ENCODE results near the gene DNAJC3. TPM values are rescaled to one million over a fixed set of nuclear protein-coding genes. Genes with fewer than 3 reads are reported as not detected.
"Not testable (repeated sequence)": the region's sequence is repeated elsewhere in the genome, so short reads cannot be mapped to it uniquely, and the experiment has no call there.

Gene DNAJC3
- total and polyA plus RNA-seq, 2 donors from 2014 or later, result 20.1 to 65.9 TPM

GRCh38 chr13:95787356-95788099 is 110.6 kb downstream of the DNAJC3 start:
- DNase-seq (peak in 1 of 5 donors; percentile 38), FAIRE-seq (no peak)
- intact Hi-C loops (cut with DNase I), result no loop called here
- Histone ChIP-seq H3K27ac (ENCODE audit: low read depth in 2 of 2, low read length in 2 of 2) (no peak overlapping the region), H3K36me3 (ENCODE audit: control insufficient read depth in 2 of 3, insufficient read depth in 3 of 3, low read length in 3 of 3) (peaks cover 0 to 11% (median 6%) of the 10 kb centered on the region in 3 donors), H3K4me3 (ENCODE audit: low read length in 3 of 3) (no peak overlapping the region), H3K27me3 (ENCODE audit: control insufficient read depth, insufficient read depth, low read length) (no peaks in the 10 kb centered on the region), H3K9ac (ENCODE audit: low read length in 3 of 3) (no peak overlapping the region), H3K4me1 (ENCODE audit: control insufficient read depth in 2 of 3, insufficient read depth in 2 of 3, low read depth in 1 of 3, low read length in 3 of 3) (no peaks in the 10 kb centered on the region), H3K9me3 (ENCODE audit: control insufficient read depth in 2 of 3, insufficient read depth in 1 of 3, low read length in 3 of 3) (peaks cover 0 to 4% (median 0%) of the 10 kb centered on the region in 3 donors)
- no peak for TF ChIP-seq CTCF (IDR thresholded peaks at IDR 0.05; ENCODE audit: borderline replicate concordance, extremely low read depth, insufficient read depth)

- TF ChIP-seq CTCF (IDR thresholded peaks at IDR 0.05; ENCODE audit: borderline replicate concordance, extremely low read depth, insufficient read depth), result no peak
- intact Hi-C loops (cut with DNase I), result no loop called here
- Histone ChIP-seq H3K9me3 (ENCODE audit: control insufficient read depth in 2 of 3, insufficient read depth in 1 of 3, low read length in 3 of 3) (peaks cover 0 to 4% (median 0%) of the 10 kb centered on the region in 3 donors), H3K36me3 (ENCODE audit: control insufficient read depth in 2 of 3, insufficient read depth in 3 of 3, low read length in 3 of 3) (peaks cover 0 to 15% (median 6%) of the 10 kb centered on the region in 3 donors), H3K27ac (ENCODE audit: low read depth in 2 of 2, low read length in 2 of 2) (no peak overlapping the region), H3K9ac (ENCODE audit: low read length in 3 of 3) (no peak overlapping the region), H3K27me3 (ENCODE audit: control insufficient read depth, insufficient read depth, low read length) (no peaks in the 10 kb centered on the region), H3K4me1 (ENCODE audit: control insufficient read depth in 2 of 3, insufficient read depth in 2 of 3, low read depth in 1 of 3, low read length in 3 of 3) (no peaks in the 10 kb centered on the region), H3K4me3 (ENCODE audit: low read length in 3 of 3) (no peak overlapping the region)
- DNase-seq (no peak), FAIRE-seq (no peak)
These were observed 111.1 kb downstream of the DNAJC3 start for GRCh38 chr13:95788100-95788463.

- FAIRE-seq; H3K4me1 ChIP-seq (ENCODE audit: control insufficient read depth in 2 of 3, insufficient read depth in 2 of 3, low read depth in 1 of 3, low read length in 3 of 3): not testable (repeated sequence)
- H3K36me3 ChIP-seq (ENCODE audit: control insufficient read depth in 2 of 3, insufficient read depth in 3 of 3, low read length in 3 of 3), result peaks cover 0 to 17% (median 6%) of the 10 kb centered on the region in 3 donors
These were observed 112.4 kb downstream of the DNAJC3 start for GRCh38 chr13:95789315-95789714.

GRCh38 chr13:95791084-95791722 is 114.3 kb downstream of the DNAJC3 start:
- no peaks in the 10 kb centered on the region for H3K4me1 ChIP-seq (ENCODE audit: control insufficient read depth in 2 of 3, insufficient read depth in 2 of 3, low read depth in 1 of 3, low read length in 3 of 3)
- no peak overlapping the region for H3K4me3 ChIP-seq (ENCODE audit: low read length in 3 of 3)
- H3K9me3 ChIP-seq (ENCODE audit: control insufficient read depth in 2 of 3, insufficient read depth in 1 of 3, low read length in 3 of 3), result peaks cover 0 to 4% (median 0%) of the 10 kb centered on the region in 3 donors
- peaks cover 0 to 17% (median 6%) of the 10 kb centered on the region in 3 donors for H3K36me3 ChIP-seq (ENCODE audit: control insufficient read depth in 2 of 3, insufficient read depth in 3 of 3, low read length in 3 of 3)
- no peak overlapping the region for H3K27ac ChIP-seq (ENCODE audit: low read depth in 2 of 2, low read length in 2 of 2)
- H3K27me3 ChIP-seq (ENCODE audit: control insufficient read depth, insufficient read depth, low read length), result no peaks in the 10 kb centered on the region
- intact Hi-C loops (cut with DNase I), result no loop called here
- H3K9ac ChIP-seq (ENCODE audit: low read length in 3 of 3), result no peak overlapping the region
- FAIRE-seq (no peak), DNase-seq (no peak)
- no peak for TF ChIP-seq CTCF (IDR thresholded peaks at IDR 0.05; ENCODE audit: borderline replicate concordance, extremely low read depth, insufficient read depth)

More at GRCh38 chr13:95789315-95789714, 112.4 kb downstream of the DNAJC3 start:
- H3K9ac ChIP-seq (ENCODE audit: low read length in 3 of 3); H3K9me3 ChIP-seq (ENCODE audit: control insufficient read depth in 2 of 3, insufficient read depth in 1 of 3, low read length in 3 of 3); H3K27ac ChIP-seq (ENCODE audit: low read depth in 2 of 2, low read length in 2 of 2); DNase-seq; H3K4me3 ChIP-seq (ENCODE audit: low read length in 3 of 3); intact Hi-C loops (cut with DNase I); H3K27me3 ChIP-seq (ENCODE audit: control insufficient read depth, insufficient read depth, low read length): not testable (repeated sequence)

Data from kidney (tissue), 14 donors.